Immature natural killer cell (primary cell): ENCODE results near the gene PTPN13. TPM values are rescaled to one million over a fixed set of nuclear protein-coding genes. Genes with fewer than 3 reads are reported as not detected.
"Not testable (repeated sequence)": the region's sequence is repeated elsewhere in the genome, so short reads cannot be mapped to it uniquely, and the experiment has no call there.

Experiments
- DNase-seq, 3 donors: peaks; one replicate each; pipeline ENCODE4 v3.0.0; 2022; ENCODE audit warnings: mixed read lengths in 1 of 3
- H3K27ac Mint-ChIP-seq, 6 donors: one replicate each; pipeline ENCODE4 v1.8.0; 2020; ENCODE audit warnings: mixed read lengths in 6 of 6, mild to moderate bottlenecking in 5 of 6, inconsistent platforms in 4 of 6, moderate library complexity in 3 of 6
- H3K27me3 Mint-ChIP-seq, 3 donors: one replicate each; pipeline ENCODE4 v1.8.0; 2020 to 2021; ENCODE audit warnings: low read depth in 3 of 3, mild to moderate bottlenecking in 3 of 3, mixed read lengths in 3 of 3, moderate library complexity in 3 of 3, inconsistent platforms in 1 of 3
- H3K36me3 Mint-ChIP-seq, 3 donors: one replicate each; pipeline ENCODE4 v1.8.0; 2020; ENCODE audit warnings: mixed read lengths in 3 of 3, inconsistent platforms in 2 of 3, mild to moderate bottlenecking in 2 of 3
- H3K4me1 Mint-ChIP-seq, 2 donors: one replicate each; pipeline ENCODE4 v1.8.0; 2020; ENCODE audit warnings: inconsistent platforms in 2 of 2, mild to moderate bottlenecking in 2 of 2, mixed read lengths in 2 of 2, moderate library complexity in 1 of 2
- H3K4me3 Mint-ChIP-seq, 5 donors: one replicate each; pipeline ENCODE4 v1.8.0; 2020; ENCODE audit warnings: mild to moderate bottlenecking in 5 of 5, mixed read lengths in 5 of 5, inconsistent platforms in 3 of 5, moderate library complexity in 3 of 5
- H3K9me3 Mint-ChIP-seq, 6 donors: one replicate each; pipeline ENCODE4 v1.8.0; 2020; ENCODE audit warnings: mild to moderate bottlenecking in 6 of 6, mixed read lengths in 6 of 6, inconsistent platforms in 4 of 6, moderate library complexity in 3 of 6
- polyA plus RNA-seq, 3 donors: library from polyadenylated mRNA; unstranded; fragments of 300-500 nt; fragmentation: Illumina TruSeq; gene quantifications; one replicate each; pipeline ENCODE4 v1.2.3, GENCODE V29; 2021

PTPN13 gene
- polyA plus RNA-seq, 3 donors from 2014 or later = not detected

GRCh38 chr4:86633854-86634253 is 39.7 kb downstream of the PTPN13 start:
- peaks cover 0 to 19% (median 8%) of the 10 kb centered on the region in 6 donors for H3K9me3 Mint-ChIP-seq
- DNase-seq = no peak
- no peaks in the 10 kb centered on the region for H3K36me3 Mint-ChIP-seq
- peaks cover 0 to 14% of the 10 kb centered on the region in 2 donors for H3K4me1 Mint-ChIP-seq
- peaks cover 3 to 5% (median 4%) of the 10 kb centered on the region in 3 donors for H3K27me3 Mint-ChIP-seq
- no peak overlapping the region for H3K4me3 Mint-ChIP-seq
- H3K27ac Mint-ChIP-seq = no peak overlapping the region

- no peak overlapping the region for H3K4me3 Mint-ChIP-seq
- no peaks in the 10 kb centered on the region for H3K36me3 Mint-ChIP-seq
- peaks cover 0 to 3% (median 0%) of the 10 kb centered on the region in 3 donors for H3K27me3 Mint-ChIP-seq
- H3K4me1 Mint-ChIP-seq = no peaks in the 10 kb centered on the region
- peaks cover 0 to 16% (median 5%) of the 10 kb centered on the region in 6 donors for H3K9me3 Mint-ChIP-seq
- no peak overlapping the region for H3K27ac Mint-ChIP-seq
- DNase-seq = no peak
These were observed 46.4 kb downstream of the PTPN13 start for GRCh38 chr4:86640469-86640868.

GRCh38 chr4:86641516-86642090 is 47.5 kb downstream of the PTPN13 start:
- Mint-ChIP-seq H3K36me3 (no peaks in the 10 kb centered on the region), H3K27me3 (peaks cover 0 to under 1% (median 0%) of the 10 kb centered on the region in 3 donors), H3K4me1 (no peaks in the 10 kb centered on the region), H3K9me3 (peaks cover 0 to 8% (median 4%) of the 10 kb centered on the region in 6 donors), H3K4me3 (no peak overlapping the region), H3K27ac (no peak overlapping the region)
- DNase-seq = no peak

GRCh38 chr4:86644892-86645291 is 50.8 kb downstream of the PTPN13 start:
- Mint-ChIP-seq H3K4me1 (no peaks in the 10 kb centered on the region), H3K4me3 (no peak overlapping the region), H3K27ac (no peak overlapping the region), H3K36me3 (no peaks in the 10 kb centered on the region), H3K27me3 (no peaks in the 10 kb centered on the region), H3K9me3 (peaks cover 0 to 4% (median 3%) of the 10 kb centered on the region in 6 donors)
- DNase-seq = no peak

GRCh38 chr4:86652332-86652932 is 58.3 kb downstream of the PTPN13 start:
- DNase-seq = no peak
- Mint-ChIP-seq H3K4me3 (no peak overlapping the region), H3K9me3 (peaks cover 6 to 37% (median 25%) of the 10 kb centered on the region in 6 donors), H3K36me3 (peaks cover 0 to 7% (median 0%) of the 10 kb centered on the region in 3 donors), H3K4me1 (no peaks in the 10 kb centered on the region), H3K27me3 (peaks cover 0 to 3% (median 3%) of the 10 kb centered on the region in 3 donors), H3K27ac (no peak overlapping the region)

- Mint-ChIP-seq H3K4me3 (no peak overlapping the region), H3K4me1 (no peaks in the 10 kb centered on the region), H3K27me3 (peaks cover 0 to 3% (median 3%) of the 10 kb centered on the region in 3 donors), H3K27ac (no peak overlapping the region), H3K9me3 (peaks cover 8 to 37% (median 27%) of the 10 kb centered on the region in 6 donors), H3K36me3 (peaks cover 0 to 7% (median 0%) of the 10 kb centered on the region in 3 donors)
- DNase-seq = no peak
These were observed 59.2 kb downstream of the PTPN13 start for GRCh38 chr4:86653237-86653865.

GRCh38 chr4:86656781-86657180 is 62.7 kb downstream of the PTPN13 start:
- not testable (repeated sequence) for H3K4me3 Mint-ChIP-seq, DNase-seq, H3K27me3 Mint-ChIP-seq, H3K4me1 Mint-ChIP-seq, H3K36me3 Mint-ChIP-seq, H3K27ac Mint-ChIP-seq
- H3K9me3 Mint-ChIP-seq = peaks cover 8 to 28% (median 21%) of the 10 kb centered on the region in 6 donors

GRCh38 chr4:86657382-86657781 is 63.3 kb downstream of the PTPN13 start:
- Mint-ChIP-seq H3K4me3 (no peak overlapping the region), H3K4me1 (no peaks in the 10 kb centered on the region), H3K27me3 (peaks cover 2 to 3% (median 3%) of the 10 kb centered on the region in 3 donors), H3K36me3 (peaks cover 0 to 7% (median 0%) of the 10 kb centered on the region in 3 donors), H3K27ac (no peak overlapping the region), H3K9me3 (peaks cover 5 to 23% (median 18%) of the 10 kb centered on the region in 6 donors)
- DNase-seq = no peak

GRCh38 chr4:86657910-86658309 is 63.8 kb downstream of the PTPN13 start:
- Mint-ChIP-seq H3K4me1 (no peaks in the 10 kb centered on the region), H3K27ac (no peak overlapping the region), H3K4me3 (no peak overlapping the region), H3K9me3 (peaks cover 3 to 18% (median 13%) of the 10 kb centered on the region in 6 donors), H3K36me3 (peaks cover 0 to 3% (median 0%) of the 10 kb centered on the region in 3 donors), H3K27me3 (peaks cover 2 to 3% (median 3%) of the 10 kb centered on the region in 3 donors)
- no peak for DNase-seq

- no peaks in the 10 kb centered on the region for H3K36me3 Mint-ChIP-seq
- no peaks in the 10 kb centered on the region for H3K4me1 Mint-ChIP-seq
- peaks cover 0 to 13% (median 5%) of the 10 kb centered on the region in 6 donors for H3K9me3 Mint-ChIP-seq
- H3K27me3 Mint-ChIP-seq = peaks cover 0 to 3% (median 2%) of the 10 kb centered on the region in 3 donors
- H3K27ac Mint-ChIP-seq = no peak overlapping the region
- H3K4me3 Mint-ChIP-seq = no peak overlapping the region
- no peak for DNase-seq
These were observed 66.3 kb downstream of the PTPN13 start for GRCh38 chr4:86660401-86660800.

- no peak for DNase-seq
These were observed 66.9 kb downstream of the PTPN13 start for GRCh38 chr4:86661006-86661405.

GRCh38 chr4:86661418-86661817 is 67.3 kb downstream of the PTPN13 start:
- Mint-ChIP-seq H3K9me3 (peaks cover 0 to 8% (median 3%) of the 10 kb centered on the region in 6 donors), H3K27ac (no peak overlapping the region), H3K4me3 (no peak overlapping the region), H3K4me1 (no peaks in the 10 kb centered on the region), H3K27me3 (peaks cover 0 to 2% (median 0%) of the 10 kb centered on the region in 3 donors), H3K36me3 (no peaks in the 10 kb centered on the region)
- no peak for DNase-seq

More at GRCh38 chr4:86661006-86661405, 66.9 kb downstream of the PTPN13 start:
- H3K27me3 Mint-ChIP-seq = peaks cover 0 to 2% (median 0%) of the 10 kb centered on the region in 3 donors
- no peaks in the 10 kb centered on the region for H3K4me1 Mint-ChIP-seq
- H3K27ac Mint-ChIP-seq = no peak overlapping the region
- H3K4me3 Mint-ChIP-seq = no peak overlapping the region
- H3K9me3 Mint-ChIP-seq = peaks cover 0 to 8% (median 3%) of the 10 kb centered on the region in 6 donors
- no peaks in the 10 kb centered on the region for H3K36me3 Mint-ChIP-seq

- no peaks in the 10 kb centered on the region for H3K4me1 Mint-ChIP-seq
- H3K9me3 Mint-ChIP-seq = peaks cover 0 to 4% (median 0%) of the 10 kb centered on the region in 6 donors
- no peak overlapping the region for H3K4me3 Mint-ChIP-seq
These were observed 70.8 kb downstream of the PTPN13 start for GRCh38 chr4:86664959-86665358.

GRCh38 chr4:86670298-86670697 is 76.2 kb downstream of the PTPN13 start:
- DNase-seq = no peak
- no peaks in the 10 kb centered on the region for H3K36me3 Mint-ChIP-seq
- H3K27me3 Mint-ChIP-seq = no peaks in the 10 kb centered on the region
- no peak overlapping the region for H3K4me3 Mint-ChIP-seq
- no peak overlapping the region for H3K27ac Mint-ChIP-seq
- H3K9me3 Mint-ChIP-seq = peaks cover 0 to 6% (median 3%) of the 10 kb centered on the region in 6 donors
- H3K4me1 Mint-ChIP-seq = no peaks in the 10 kb centered on the region

More at GRCh38 chr4:86664959-86665358, 70.8 kb downstream of the PTPN13 start:
- no peak for DNase-seq
- Mint-ChIP-seq H3K27me3 (no peaks in the 10 kb centered on the region), H3K27ac (no peak overlapping the region), H3K36me3 (no peaks in the 10 kb centered on the region)
